Activated T-cell treated with anti-CD3 and anti-CD28 coated beads, Interleukin-2, amount 50 U/mL, for 72 hours (primary cell): ENCODE results near the gene SEMA3F. TPM values are rescaled to one million over a fixed set of nuclear protein-coding genes. Genes with fewer than 3 reads are reported as not detected.

Source experiments
- ATAC-seq, 2 donors: fragments of 150-1000 bp; cut with Tn5 transposase; replicated peaks in 1 of 2; 2 replicates each; pipeline ENCODE4 v1.10.0; 2021; ENCODE audit warnings: moderate library complexity in 2 of 2, mild to moderate bottlenecking in 1 of 2
- DNase-seq, 2 donors: peaks; one replicate each; pipeline ENCODE4 v3.0.0; 2021 to 2022; ENCODE audit warnings: mixed read lengths in 1 of 2
- H3K27ac Mint-ChIP-seq: one replicate; pipeline ENCODE4 v1.8.0; 2022; ENCODE audit warnings: mild to moderate bottlenecking, moderate library complexity, mixed read lengths
- H3K27me3 Mint-ChIP-seq: one replicate; pipeline ENCODE4 v1.8.0; 2022; ENCODE audit warnings: low read depth, mixed read lengths
- H3K36me3 Mint-ChIP-seq, 2 donors: one replicate each; pipeline ENCODE4 v1.8.0; 2022; ENCODE audit warnings: mixed read lengths in 2 of 2, mild to moderate bottlenecking in 1 of 2; ENCODE audit not compliant: insufficient read depth in 2 of 2
- H3K4me1 Mint-ChIP-seq: one replicate; pipeline ENCODE4 v1.8.0; 2022; ENCODE audit warnings: low read depth, mixed read lengths
- H3K4me3 Mint-ChIP-seq, 2 donors: one replicate each; pipeline ENCODE4 v1.8.0; 2022; ENCODE audit warnings: mild to moderate bottlenecking in 2 of 2, mixed read lengths in 2 of 2, moderate library complexity in 2 of 2
- H3K9me3 Mint-ChIP-seq, 2 donors: one replicate each; pipeline ENCODE4 v1.8.0; 2022; ENCODE audit warnings: mixed read lengths in 2 of 2
- total RNA-seq, 2 donors: library from RNA; stranded (reverse); gene quantifications; one replicate each; pipeline ENCODE4 v1.2.3, GENCODE V29; 2022

The SEMA3F gene
- total RNA-seq, 2 donors from 2014 or later, result 0.25 TPM; not detected in 1

- Mint-ChIP-seq H3K4me3 (no peak overlapping the region), H3K36me3 (no peaks in the 10 kb centered on the region), H3K27me3 (no peaks in the 10 kb centered on the region), H3K9me3 (no peaks in the 10 kb centered on the region), H3K4me1 (peaks cover 12% of the 10 kb centered on the region), H3K27ac (no peak overlapping the region)
- DNase-seq (no peak), ATAC-seq (no peak)
Measured at GRCh38 chr3:50137531-50137930, 17.6 kb upstream of the SEMA3F start.

GRCh38 chr3:50138266-50139200, 16.6 kb upstream of the SEMA3F start:
- Mint-ChIP-seq H3K36me3 (no peaks in the 10 kb centered on the region), H3K27me3 (no peaks in the 10 kb centered on the region), H3K27ac (no peak overlapping the region), H3K4me1 (peaks cover 12% of the 10 kb centered on the region), H3K4me3 (no peak overlapping the region), H3K9me3 (no peaks in the 10 kb centered on the region)
- ATAC-seq, result no peak
- DNase-seq, result no peak

- Mint-ChIP-seq H3K4me3 (no peak overlapping the region), H3K36me3 (no peaks in the 10 kb centered on the region), H3K27me3 (no peaks in the 10 kb centered on the region), H3K27ac (no peak overlapping the region), H3K9me3 (no peaks in the 10 kb centered on the region), H3K4me1 (peaks cover 12% of the 10 kb centered on the region)
- ATAC-seq, result no peak
- DNase-seq, result no peak
Measured at GRCh38 chr3:50139308-50139707, 15.8 kb upstream of the SEMA3F start.

- H3K4me3 Mint-ChIP-seq, result no peak overlapping the region
- no peaks in the 10 kb centered on the region for H3K36me3 Mint-ChIP-seq
- H3K9me3 Mint-ChIP-seq, result no peaks in the 10 kb centered on the region
- ATAC-seq, result no peak
- H3K27me3 Mint-ChIP-seq, result no peaks in the 10 kb centered on the region
- DNase-seq, result no peak
- peaks cover 12% of the 10 kb centered on the region for H3K4me1 Mint-ChIP-seq
- H3K27ac Mint-ChIP-seq, result no peak overlapping the region
Measured at GRCh38 chr3:50139718-50140423, 15.3 kb upstream of the SEMA3F start.

- Mint-ChIP-seq H3K27me3 (no peaks in the 10 kb centered on the region), H3K4me1 (peaks cover 12% of the 10 kb centered on the region), H3K9me3 (no peaks in the 10 kb centered on the region), H3K36me3 (no peaks in the 10 kb centered on the region), H3K27ac (no peak overlapping the region), H3K4me3 (no peak overlapping the region)
- no peak for DNase-seq
- ATAC-seq, result no peak
Measured at GRCh38 chr3:50140990-50141389, 14.1 kb upstream of the SEMA3F start.

- H3K36me3 Mint-ChIP-seq, result no peaks in the 10 kb centered on the region
- no peaks in the 10 kb centered on the region for H3K27me3 Mint-ChIP-seq
- ATAC-seq, result no peak
- no peak overlapping the region for H3K4me3 Mint-ChIP-seq
- no peak overlapping the region for H3K27ac Mint-ChIP-seq
- DNase-seq, result no peak
- H3K4me1 Mint-ChIP-seq, result no peaks in the 10 kb centered on the region
- H3K9me3 Mint-ChIP-seq, result no peaks in the 10 kb centered on the region
Measured at GRCh38 chr3:50146316-50146901, 8.7 kb upstream of the SEMA3F start.

GRCh38 chr3:50147016-50147415, 8.1 kb upstream of the SEMA3F start:
- ATAC-seq, result no peak
- H3K9me3 Mint-ChIP-seq, result no peaks in the 10 kb centered on the region

GRCh38 chr3:50147447-50147846, 7.7 kb upstream of the SEMA3F start:
- no peak overlapping the region for H3K27ac Mint-ChIP-seq
- ATAC-seq (no peak), DNase-seq (no peak)
- no peak overlapping the region for H3K4me3 Mint-ChIP-seq
- no peaks in the 10 kb centered on the region for H3K36me3 Mint-ChIP-seq
- H3K27me3 Mint-ChIP-seq, result no peaks in the 10 kb centered on the region
- no peaks in the 10 kb centered on the region for H3K4me1 Mint-ChIP-seq
- no peaks in the 10 kb centered on the region for H3K9me3 Mint-ChIP-seq

More at GRCh38 chr3:50147016-50147415, 8.1 kb upstream of the SEMA3F start:
- Mint-ChIP-seq H3K36me3 (no peaks in the 10 kb centered on the region), H3K4me3 (no peak overlapping the region), H3K27me3 (no peaks in the 10 kb centered on the region), H3K4me1 (no peaks in the 10 kb centered on the region), H3K27ac (no peak overlapping the region)
- no peak for DNase-seq

GRCh38 chr3:50147861-50148260, 7.3 kb upstream of the SEMA3F start:
- ATAC-seq, result no peak
- no peak for DNase-seq
- no peak overlapping the region for H3K4me3 Mint-ChIP-seq
- H3K9me3 Mint-ChIP-seq, result no peaks in the 10 kb centered on the region
- H3K4me1 Mint-ChIP-seq, result no peaks in the 10 kb centered on the region
- no peak overlapping the region for H3K27ac Mint-ChIP-seq
- no peaks in the 10 kb centered on the region for H3K36me3 Mint-ChIP-seq
- H3K27me3 Mint-ChIP-seq, result peaks cover 1% of the 10 kb centered on the region

- Mint-ChIP-seq H3K27ac (no peak overlapping the region), H3K27me3 (peaks cover 18% of the 10 kb centered on the region), H3K36me3 (no peaks in the 10 kb centered on the region)
Measured at GRCh38 chr3:50150404-50150750, 4.7 kb upstream of the SEMA3F start.

GRCh38 chr3:50150863-50151686, 4.0 kb upstream of the SEMA3F start:
- Mint-ChIP-seq H3K36me3 (no peaks in the 10 kb centered on the region), H3K27me3 (peaks cover 24% of the 10 kb centered on the region), H3K9me3 (no peaks in the 10 kb centered on the region), H3K27ac (no peak overlapping the region), H3K4me1 (peaks cover 11% of the 10 kb centered on the region), H3K4me3 (no peak overlapping the region)
- no peak for DNase-seq
- ATAC-seq, result no peak

More at GRCh38 chr3:50150404-50150750, 4.7 kb upstream of the SEMA3F start:
- peaks cover 6% of the 10 kb centered on the region for H3K4me1 Mint-ChIP-seq
- DNase-seq (no peak), ATAC-seq (no peak)
- no peak overlapping the region for H3K4me3 Mint-ChIP-seq
- H3K9me3 Mint-ChIP-seq, result no peaks in the 10 kb centered on the region

GRCh38 chr3:50151728-50152127, 3.4 kb upstream of the SEMA3F start:
- DNase-seq (no peak), ATAC-seq (no peak)
- Mint-ChIP-seq H3K4me3 (no peak overlapping the region), H3K4me1 (peaks cover 11% of the 10 kb centered on the region), H3K9me3 (no peaks in the 10 kb centered on the region), H3K27ac (no peak overlapping the region), H3K36me3 (no peaks in the 10 kb centered on the region), H3K27me3 (peaks cover 30% of the 10 kb centered on the region)
